Peyer's patch (tissue), 4 donors: ENCODE data around the gene ASB3.

ENCODE experiments used
- POLR2A ChIP-seq, 2 donors: fragments of 450-650 bp; IDR thresholded peaks; one replicate each; pipeline ENCODE4 v1.5.1; 2017; ENCODE audit warnings: antibody characterized with exemption in 2 of 2, mild to moderate bottlenecking in 2 of 2, moderate library complexity in 2 of 2
- TF ChIP-seq, protein P1 (sequence below), 6 experiments: fragments of 450-650 bp in 4 of 6; fragments of 200-600 bp in 2 of 6; sonication (generic) in 1 of 6; IDR thresholded peaks; one replicate each; pipeline ENCODE4 v1.5.1; 2017 to 2019; ENCODE audit warnings: antibody characterized with exemption in 6 of 6, mild to moderate bottlenecking in 3 of 6, moderate library complexity in 1 of 6

GRCh38 chr2:53828331-53828730, 41.6 kb upstream of the ASB3 start:
- TF ChIP-seq, protein P1, sequence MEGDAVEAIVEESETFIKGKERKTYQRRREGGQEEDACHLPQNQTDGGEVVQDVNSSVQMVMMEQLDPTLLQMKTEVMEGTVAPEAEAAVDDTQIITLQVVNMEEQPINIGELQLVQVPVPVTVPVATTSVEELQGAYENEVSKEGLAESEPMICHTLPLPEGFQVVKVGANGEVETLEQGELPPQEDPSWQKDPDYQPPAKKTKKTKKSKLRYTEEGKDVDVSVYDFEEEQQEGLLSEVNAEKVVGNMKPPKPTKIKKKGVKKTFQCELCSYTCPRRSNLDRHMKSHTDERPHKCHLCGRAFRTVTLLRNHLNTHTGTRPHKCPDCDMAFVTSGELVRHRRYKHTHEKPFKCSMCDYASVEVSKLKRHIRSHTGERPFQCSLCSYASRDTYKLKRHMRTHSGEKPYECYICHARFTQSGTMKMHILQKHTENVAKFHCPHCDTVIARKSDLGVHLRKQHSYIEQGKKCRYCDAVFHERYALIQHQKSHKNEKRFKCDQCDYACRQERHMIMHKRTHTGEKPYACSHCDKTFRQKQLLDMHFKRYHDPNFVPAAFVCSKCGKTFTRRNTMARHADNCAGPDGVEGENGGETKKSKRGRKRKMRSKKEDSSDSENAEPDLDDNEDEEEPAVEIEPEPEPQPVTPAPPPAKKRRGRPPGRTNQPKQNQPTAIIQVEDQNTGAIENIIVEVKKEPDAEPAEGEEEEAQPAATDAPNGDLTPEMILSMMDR (IDR thresholded peaks at IDR 0.05) = no peak
- TF ChIP-seq POLR2A (IDR thresholded peaks at IDR 0.05) = no peak
